Hematopoietic multipotent progenitor cell treated with erythropoietin and hydrocortisone succinate and interleukin-3 and kit ligand, for 8 days (in vitro differentiated cells): ENCODE measurements around the gene PRKAG1.

Source experiments
- DNase-seq: peaks from one replicate; pipeline ENCODE4 v3.0.0-alpha.2; 2015

Gene PRKAG1

DNA sequence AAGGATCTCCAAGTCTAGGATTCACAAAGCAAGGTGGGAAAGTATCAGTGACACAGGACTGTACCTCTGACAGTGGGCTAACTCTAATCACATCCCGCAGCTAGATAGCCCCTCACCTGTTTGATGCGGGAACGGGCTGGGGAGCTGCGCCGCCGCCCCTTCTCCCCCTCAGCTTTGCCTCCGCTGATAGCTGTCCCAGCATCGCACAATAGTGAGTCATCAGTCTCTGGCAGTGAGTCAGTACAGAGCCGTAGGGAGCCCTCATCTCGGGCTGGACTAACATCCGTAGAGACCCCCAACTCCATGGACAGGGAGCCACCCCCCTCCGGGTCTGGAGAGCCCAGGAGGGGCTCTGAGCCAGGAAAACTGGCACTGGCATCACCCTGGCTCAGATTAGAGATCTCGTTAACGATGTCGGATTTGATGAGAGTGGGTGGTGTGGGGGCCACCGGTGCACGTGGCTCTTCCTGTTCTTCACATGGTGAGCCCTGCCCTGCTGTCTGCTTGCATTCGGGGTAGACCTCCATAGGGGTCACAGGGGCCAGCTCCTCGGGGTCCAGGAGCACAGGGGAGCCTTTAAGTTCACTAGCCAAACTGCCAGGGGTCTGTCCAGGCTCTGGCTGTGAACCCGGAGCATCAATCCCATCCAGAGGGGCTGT lies 31.1 kb upstream of the PRKAG1 start:
- no peak for DNase-seq

DNA sequence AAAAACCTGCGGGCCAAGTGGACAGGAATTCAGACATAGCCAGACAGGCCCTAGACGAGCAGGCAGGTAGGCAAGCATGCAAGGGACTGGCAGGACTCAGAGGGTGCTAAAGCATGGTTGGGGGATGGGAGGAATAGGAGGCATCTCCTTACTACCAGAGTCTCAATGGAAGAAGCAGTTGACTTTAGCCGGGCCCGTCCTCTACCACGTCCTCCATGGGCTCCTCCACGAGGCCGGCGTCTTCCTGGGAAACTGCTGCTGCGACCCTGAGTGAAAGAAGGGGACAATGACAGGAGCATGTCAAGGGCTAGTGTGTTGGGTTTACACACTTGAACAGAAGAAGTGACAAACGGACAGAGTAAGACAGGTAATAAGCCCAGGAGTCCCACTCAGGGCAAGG lies 30.4 kb upstream of the PRKAG1 start:
- DNase-seq, result no peak

DNA sequence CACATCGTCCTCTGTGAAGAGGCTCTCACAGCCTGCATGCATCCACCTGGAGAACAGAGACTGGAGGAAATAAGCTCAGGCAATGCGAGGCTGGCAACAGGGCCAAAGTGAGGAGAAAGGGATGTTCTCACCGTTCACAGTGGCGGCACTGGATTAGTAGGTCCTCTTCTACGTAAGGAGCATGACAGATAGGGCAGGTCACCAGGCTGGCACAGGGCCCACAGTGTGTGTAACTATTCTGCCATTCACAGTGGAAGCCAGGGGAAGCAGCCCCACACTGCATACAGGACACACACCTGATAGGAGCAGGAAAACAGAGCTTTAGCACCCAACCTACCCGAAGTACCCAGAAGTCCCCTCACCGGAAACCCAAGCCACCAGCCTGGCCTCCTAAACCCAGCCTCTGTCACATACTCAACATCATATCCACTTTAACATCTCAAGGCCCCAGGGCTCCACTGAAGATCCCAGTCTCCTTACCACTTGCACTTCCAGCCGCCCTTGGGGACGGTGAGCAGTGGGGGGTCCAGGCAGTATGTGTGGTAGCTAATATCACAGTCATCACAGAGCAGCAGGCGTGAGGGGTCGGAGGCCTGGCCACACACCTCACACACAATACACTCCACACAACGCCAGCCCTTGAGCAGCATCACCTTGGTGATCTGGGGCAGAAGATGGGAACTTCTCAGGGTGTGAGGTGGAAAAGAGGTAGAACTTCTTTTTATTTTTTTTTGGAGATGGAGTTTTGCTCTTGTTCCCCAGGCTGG lies 27.7 kb upstream of the PRKAG1 start:
- no peak for DNase-seq

DNA sequence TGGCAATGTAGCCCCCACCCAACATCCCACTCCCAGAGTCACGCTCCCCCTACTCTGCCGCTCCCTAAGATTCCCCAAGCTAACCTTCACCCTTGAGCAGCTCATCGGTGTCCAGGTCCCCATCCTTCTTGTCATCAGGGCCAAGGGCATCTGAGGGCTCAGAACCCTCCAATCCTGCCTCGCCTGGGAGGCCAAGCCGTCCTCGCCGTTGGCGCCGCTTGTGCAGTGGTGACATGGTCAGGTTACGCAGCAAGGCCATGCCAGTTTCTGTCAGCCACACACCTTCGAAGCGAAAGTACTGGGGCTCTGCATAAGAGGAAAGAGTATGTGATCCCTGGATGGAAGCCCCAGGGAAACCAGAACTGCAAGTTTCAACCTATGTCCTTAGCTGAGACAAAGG lies 26.1 kb upstream of the PRKAG1 start:
- DNase-seq, result no peak

DNA sequence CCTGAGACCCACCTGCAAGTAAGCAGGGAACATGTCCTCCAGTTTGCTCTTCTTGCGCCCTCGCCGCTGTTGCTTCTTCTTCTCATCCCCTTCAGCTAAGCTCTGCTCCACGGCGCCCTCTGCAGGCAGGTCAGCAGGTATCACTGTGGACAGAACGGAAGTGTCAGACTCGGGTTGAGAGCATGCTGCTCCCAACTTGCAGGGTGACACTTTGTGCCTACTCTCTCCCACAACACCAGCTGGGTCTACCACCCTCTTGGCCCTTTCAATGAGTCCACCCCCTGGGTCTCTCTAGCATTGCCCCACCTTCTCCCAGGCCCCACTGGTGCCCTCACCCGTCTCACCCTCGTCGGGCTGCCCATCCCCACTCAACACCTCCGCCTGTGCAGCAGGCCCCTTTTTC lies 25.3 kb upstream of the PRKAG1 start:
- peak; percentile 78 for DNase-seq

DNA sequence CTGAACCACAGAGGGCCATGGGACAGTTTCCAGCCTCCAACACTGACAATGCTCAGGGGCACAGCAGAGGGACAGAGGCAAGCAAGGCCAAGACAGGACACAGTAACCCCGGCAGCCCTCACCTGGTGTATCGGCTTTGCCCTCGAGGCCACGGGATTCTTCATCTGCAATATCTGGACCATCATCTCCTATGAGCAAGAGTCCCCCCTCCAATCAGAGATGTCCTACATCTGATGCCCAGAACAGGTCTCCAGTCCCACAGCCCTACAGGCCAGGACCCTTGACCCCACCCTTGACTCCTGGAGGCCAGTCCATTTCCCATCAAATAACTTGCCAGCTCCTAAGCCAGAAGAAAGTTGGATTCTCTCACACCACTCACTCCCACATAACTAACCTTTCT lies 24.7 kb upstream of the PRKAG1 start:
- DNase-seq, result no peak

DNA sequence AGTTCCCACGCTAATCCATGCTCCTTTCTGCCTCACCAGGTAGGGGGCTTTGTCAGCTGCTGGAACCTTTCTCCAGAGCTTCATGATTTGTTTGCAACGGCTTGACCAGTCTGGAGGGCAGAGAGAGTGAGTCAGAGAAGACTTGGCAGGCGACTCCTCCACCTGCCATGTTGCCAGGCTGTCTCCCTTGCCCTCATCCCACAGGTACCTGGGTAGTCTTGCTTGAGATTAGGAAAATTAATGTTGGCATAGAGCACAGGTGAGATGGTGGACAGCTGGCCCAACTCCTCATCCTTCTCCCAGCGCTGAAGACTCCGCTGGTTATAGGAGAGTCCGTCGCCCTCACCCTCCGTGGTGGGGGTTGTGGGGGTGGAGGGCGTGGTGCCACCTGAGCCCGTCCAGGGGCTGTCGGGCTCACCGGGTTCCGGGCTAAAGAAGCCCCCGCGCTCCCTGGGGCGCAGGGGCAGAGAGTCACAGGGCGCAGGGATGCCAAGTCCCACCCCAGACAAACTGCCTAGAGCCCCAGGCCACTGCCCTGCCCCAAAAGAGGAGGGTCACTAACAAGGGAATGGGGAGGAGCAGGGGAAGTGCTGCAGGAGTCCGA lies 23.4 kb upstream of the PRKAG1 start:
- no peak for DNase-seq

DNA sequence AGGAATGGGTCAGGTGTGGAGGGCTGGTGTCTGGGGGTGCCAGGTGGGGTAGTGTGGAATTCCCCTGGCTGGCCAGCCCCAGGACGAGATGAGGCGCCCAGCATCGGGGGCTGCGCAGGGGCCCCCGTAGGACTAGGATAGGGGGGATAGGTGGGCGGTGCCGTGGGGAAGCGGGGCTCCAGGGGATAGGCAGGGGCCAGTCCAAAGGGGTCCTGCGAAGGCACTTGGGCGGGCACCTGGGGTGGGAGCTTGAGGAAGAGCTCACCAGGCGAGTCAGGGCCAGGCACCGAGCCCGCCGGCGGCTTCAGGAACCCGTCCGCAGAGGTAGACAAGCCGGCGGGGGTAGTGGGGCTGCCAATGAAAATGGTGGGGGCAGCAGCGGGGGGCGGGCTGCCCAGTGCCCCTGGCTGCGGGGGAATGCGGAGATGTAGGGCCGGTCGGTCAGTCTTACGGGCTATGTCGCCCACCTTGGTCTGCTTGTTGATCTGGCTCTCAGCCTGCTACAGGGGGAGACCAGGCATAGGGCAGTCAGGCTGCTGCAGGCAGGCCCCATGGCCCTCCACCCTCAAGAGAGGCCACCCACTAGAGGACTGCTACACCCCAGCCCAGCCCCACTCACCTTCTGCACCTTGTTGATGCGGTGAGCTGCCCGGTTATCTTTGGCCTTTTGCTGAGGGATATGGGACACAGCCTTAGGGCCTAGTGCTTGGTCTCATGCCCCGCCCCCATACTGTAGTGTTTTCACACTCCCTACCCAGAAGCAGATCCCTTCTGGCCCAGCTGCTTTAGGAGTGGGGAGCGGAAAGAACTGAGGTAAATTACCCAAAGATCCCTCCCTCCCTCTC lies 22.7 kb upstream of the PRKAG1 start:
- DNase-seq, result no peak

DNA sequence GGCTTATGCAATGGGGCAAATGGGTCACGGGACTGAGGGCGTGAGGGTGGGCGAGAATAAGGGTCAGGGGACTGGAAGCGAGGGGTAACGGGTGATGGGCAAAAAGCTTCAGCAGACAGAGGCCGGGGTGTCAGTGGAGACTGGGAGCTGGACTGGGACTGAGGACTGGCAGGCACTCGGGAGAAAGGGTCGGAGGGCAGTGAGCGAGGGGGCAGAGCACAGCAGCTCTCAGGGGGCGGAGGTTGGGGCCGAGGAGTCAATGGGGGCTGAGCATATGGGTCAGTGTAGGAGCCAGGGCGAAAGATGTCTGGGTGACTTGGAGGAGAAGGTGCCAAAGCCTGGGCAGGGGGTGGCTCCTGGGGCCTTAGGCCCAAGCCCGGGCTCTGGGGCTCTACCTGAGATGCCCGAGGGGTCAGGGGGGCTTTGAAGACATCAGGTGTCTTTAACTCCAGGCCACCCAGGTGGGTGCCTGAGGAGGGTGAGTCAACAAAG lies 21.8 kb upstream of the PRKAG1 start:
- DNase-seq, result no peak

DNA sequence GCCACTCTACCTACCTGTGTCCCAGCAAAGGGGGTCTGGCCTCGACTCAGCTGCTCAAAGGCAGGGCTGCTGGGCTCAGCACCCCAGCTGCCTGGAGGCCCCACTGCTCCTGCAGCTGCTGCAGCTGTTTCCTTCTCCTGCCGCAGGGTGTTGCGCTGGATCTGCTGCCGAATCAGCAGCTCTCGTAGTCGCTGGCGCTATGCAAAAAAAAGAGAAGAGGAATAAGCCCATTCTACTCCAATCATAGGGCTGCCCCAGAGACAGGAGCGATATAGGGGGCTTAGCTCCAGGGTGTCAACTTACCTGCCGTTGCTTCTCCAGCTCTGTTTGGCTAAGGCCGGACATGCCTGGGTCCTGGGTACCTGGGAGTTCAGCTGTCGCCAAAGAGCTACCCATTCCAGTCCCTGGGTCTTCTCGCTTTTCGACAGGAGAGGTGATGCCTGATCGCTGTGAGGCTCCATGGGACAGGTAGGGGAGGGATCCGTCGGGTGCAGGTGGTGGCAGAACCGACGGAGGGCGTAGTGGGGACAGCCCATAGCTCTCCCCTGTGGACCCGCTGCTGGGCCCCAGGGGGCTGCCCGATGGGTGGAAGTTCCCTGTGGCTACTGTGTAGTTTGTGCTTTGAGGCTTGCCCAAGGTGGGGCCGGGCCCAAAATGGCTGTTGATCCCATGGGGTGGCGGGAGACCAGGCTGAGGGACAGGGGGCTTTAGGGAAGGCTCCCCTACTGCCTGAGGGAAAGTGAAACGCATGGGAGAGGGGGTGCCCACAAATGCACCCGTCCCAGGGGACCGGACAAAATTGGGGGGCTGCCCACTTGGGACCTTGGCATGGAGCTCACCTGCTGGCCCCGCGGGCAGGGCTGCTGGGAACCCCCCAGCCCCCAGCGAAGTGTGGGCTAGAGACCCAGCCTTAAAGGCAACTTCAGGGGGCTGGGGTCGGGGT lies 21.1 kb upstream of the PRKAG1 start:
- DNase-seq, result no peak

DNA sequence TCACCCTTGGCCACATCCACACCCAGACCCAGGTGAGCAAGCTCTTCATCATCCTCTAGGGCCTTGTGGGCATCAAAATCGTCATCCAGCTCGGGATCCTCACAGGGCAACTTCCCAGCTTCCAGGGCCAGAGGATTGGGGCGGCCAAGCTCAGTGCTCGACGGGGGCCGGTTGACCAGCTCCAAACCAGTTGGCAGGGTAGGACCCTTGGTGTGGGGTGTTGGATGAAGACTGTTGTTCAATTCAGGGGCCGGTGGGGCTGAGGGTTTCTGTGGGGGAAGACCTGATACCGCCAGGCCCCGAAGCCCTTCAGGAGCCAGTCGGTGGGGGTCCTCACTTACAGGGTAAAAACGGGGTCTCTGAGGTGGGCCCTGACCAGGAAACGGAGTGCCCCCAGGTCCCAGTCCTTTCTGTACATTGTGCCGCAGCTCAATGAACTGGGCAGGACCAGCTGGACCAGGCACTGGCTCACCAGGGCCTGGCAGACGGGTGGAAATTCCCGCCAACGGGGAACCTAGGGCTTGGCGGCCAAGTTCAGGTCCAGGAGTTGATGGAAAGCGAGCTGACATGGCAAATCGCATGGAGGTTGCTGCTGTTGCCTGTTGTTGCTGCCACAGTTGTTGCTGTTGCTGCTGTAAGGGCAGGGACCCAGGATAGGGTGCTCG lies 19.8 kb upstream of the PRKAG1 start:
- DNase-seq, result no peak

DNA sequence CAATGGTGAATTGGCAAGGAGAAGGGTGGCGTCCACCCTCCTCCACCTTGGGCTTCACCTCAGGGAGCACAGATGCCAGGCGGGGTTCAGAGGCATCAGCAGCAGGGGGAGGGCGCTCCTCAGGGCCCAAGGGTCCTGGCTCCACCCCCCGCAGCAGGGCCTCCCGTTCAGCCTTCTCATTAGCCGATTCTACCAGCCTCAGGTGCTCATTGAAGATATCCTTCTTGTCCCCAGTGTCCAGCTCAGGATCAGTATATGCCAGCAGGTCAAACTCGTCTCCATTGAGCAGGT lies 19.3 kb upstream of the PRKAG1 start:
- no peak for DNase-seq

DNA sequence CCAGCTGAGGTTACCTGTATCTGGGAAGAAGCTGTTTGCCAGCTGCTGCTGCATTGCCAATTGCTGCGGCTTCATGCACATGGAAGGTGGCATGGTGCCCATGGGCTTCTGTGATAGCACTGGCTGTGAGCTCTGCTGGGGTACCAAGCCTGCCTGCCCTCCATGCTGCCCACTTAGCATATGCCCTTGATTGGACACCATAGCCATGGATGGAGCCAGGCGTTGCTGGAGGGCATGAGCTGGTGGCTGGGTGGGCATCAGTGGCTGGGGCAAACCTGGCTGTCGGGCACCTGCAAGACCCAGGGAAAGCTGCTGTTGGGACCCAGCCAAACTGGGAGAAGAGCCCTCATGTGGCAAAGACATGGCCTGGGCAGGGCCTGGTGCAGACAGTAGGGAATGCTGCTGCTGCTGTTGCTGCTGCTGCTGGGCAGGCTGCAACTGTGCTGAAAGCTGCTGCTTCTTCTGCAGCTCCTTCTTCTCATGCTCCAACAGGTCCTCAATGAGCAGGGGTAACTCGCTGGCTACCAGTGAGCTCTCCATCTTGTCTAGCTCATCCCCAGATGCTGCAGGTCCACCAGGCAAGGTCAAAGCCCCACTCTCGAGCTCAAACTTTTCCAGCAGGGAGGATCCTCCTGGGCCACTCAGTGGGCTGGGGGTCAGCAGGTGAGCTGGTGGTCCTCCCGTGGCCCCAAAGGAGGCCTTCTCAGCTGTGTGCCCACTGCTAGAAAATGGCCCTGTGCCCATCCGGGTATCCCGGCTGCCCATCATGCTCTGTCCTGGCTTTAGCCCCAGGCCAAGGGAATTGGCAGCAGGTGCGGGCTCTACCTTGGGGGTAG lies 18.8 kb upstream of the PRKAG1 start:
- no peak for DNase-seq

DNA sequence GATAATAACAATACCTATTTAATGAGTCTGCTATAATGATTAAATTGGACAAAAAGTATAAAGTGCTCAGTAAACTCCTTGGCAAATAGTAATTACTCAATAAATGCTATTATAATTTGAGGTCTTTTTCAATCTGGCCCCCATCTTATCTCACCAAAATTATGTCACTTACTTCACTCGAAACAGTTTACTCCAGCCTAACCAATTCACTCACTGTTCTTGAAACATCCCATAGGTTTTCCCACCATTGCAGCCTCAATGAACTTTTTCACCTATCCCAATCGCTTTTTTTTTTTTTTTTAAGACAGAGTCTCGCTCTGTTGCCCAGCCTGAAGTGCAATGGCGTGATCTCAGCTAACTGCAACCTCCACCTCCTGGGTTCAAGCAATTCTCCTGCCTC lies 17.5 kb upstream of the PRKAG1 start:
- DNase-seq, result no peak

DNA sequence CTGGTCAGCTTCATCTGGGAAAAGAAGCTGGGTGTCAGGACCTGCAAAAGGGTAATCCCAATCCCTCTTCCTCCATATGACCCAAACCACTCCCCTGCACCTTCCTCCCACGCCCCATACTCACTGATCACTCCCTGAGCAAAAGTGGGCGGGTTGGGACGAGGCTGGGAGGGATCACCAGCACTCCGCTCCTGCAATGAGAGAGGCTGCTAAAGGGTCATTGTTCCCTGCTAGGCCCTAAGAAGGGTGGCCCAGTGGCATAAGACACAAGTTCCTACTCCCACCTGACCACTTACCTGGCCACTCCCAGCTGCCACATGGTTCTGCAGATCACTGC lies 15.7 kb upstream of the PRKAG1 start:
- no peak for DNase-seq

DNA sequence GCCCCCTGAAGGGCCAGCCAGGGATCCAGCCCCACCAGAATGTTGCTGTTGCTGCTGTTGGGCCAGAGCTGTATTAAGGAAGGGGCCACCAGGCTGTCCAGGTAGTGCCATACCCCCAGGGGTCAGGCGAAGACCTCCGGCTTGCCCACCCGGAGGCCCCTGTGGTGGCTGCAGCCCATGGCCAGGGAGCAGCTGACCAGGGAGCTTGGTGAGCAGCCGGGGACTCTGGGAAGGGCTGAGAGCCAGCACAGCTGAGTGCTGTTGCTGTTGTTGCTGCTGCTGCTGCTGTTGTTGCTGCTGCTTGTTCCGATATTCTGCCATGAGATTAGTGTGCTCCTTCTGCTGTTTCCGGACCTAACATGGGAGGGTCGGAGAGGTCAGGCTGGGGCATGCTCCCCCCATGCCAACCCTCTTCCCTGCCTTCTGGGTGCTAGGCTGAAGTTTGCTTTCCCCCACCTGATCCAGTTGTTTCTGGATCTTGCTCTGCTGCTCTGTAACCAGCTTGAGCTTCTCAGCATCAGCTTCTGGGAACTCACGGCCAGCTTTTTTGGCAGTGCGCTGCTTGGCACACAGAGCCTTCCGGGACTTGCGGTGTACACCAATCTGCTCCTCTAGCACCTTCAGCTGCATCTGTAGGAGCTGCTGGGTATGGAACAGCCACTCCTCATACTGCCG lies 15.2 kb upstream of the PRKAG1 start:
- DNase-seq, result no peak

DNA sequence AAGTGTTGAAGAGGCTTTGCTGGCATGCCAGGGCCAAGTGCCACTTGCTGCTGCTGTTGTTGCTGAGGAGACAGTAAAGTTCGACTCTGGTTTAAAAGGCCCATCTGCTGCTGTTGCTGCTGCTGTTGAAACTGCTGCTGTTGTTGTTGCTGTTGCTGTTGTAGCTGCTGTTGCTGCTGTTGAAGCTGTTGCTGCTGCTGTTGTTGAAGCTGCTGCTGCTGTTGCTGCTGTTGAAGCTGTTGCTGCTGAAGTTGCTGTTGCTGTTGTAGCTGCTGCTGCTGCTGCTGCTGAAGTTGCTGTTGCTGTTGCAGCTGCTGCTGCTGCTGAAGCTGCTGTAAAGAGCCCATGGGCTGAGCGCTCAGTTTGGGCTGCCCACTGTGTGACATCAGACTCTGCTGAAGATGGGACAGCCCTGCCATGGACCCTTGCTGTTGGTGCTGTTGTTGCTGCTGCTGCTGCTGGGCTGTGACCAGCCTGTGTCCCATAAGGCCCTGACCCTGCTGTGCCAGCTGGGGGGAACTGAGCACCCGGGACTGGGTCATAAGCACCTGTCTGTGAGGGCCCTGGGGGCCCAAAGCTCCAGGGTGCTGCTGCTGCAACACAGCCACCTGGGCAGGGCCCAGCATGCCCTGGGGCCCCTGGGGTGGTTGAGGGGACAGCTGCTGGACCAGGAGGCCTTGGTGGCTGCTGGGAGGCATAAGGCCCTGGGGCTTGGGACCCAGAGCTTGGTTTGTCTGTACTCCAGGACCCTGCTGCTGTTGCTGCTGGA lies 14.3 kb upstream of the PRKAG1 start:
- DNase-seq, result no peak

DNA sequence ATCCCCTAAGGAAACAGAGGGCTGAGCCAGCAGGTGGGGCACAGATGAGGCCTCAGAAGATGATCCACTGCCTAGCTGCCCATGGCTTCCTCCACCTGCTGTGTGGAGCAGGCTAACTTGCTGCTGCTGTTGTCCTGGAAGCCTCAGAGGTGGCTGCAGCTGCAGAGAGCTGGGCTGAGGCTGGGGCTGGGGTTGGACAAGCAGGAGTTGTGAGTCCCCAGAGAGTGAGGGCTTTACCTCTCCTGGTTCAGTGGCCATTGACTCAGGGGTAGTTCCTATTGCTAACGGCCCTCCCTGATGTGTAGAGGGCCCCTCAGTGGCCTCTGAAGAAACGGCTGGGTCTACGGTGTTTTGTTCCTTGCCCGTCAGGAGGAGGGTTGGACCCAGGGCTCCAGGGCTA lies 13.7 kb upstream of the PRKAG1 start:
- DNase-seq, result no peak

DNA sequence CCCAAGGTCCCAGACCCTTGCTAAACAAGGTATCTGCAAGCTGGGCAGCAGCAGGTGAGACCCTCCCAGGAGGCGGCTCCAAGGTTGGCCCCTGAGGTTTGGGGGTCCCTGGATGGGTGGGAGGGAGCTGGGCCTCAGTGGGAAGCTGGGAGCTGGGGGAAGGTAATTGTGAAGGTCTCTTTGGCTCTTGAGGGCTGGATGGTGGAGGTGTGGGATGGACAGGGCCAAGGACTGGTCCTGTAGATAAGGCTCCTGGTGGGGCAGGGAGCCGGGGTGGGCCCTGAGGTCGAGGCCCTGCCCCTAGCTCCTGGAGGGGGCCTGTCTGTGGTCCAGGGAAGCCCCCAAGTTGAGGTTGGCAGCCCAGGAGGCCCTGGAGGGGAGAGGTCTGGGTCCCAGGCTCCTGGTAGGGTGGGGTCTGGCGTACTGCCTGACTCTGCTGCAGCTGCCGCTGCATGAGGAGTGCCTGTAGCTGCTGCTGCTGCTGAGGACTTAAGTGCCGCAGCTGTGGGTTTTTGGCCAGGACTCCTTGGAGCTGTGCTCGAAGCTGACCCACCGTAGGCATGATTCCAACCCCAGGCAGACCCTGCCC lies 13.1 kb upstream of the PRKAG1 start:
- no peak for DNase-seq
